IMR-90 (cell line): ENCODE results near the gene ELAVL1. TPM values are rescaled to one million over a fixed set of nuclear protein-coding genes. Genes with fewer than 3 reads are reported as not detected.

Source experiments
- ATAC-seq: fragments of 200-7000 bp; cut with Tn5 transposase; 2 replicates; pipeline ENCODE4 v1.9.1; 2020; ENCODE audit warnings: low read depth, mild to moderate bottlenecking, moderate library complexity
- BruUV-seq: library from RNA; stranded (reverse); fragments of 400-500 nt; replicated peaks from 2 replicates; lab custom pipeline; 2021; lab: Mats Ljungman, UMichigan
- CTCF ChIA-PET: fragments of 300-600 bp; formaldehyde crosslinking; extraction: SDS; loops from one replicate; lab custom pipeline; 2021; ENCODE audit warnings: antibody characterized with exemption; lab: Yijun Ruan, JAX
- POLR2A ChIA-PET: fragments of 300-600 bp; sonication (Branson Sonifier 250); formaldehyde crosslinking; loops from one replicate; lab custom pipeline; 2022; ENCODE audit warnings: antibody characterized with exemption; ENCODE audit not compliant: unreplicated experiment; lab: Charles Lee
- DNase-seq: peaks from one replicate; pipeline ENCODE4 v3.0.0; 2013
- H2AFZ ChIP-seq: replicated peaks from 2 replicates; pipeline ENCODE3; 2013; ENCODE audit warnings: low read length, mild to moderate bottlenecking; ENCODE audit not compliant: poor library complexity
- H2AK5ac ChIP-seq: 2 replicates; pipeline ENCODE4 v1.6.1; 2013; ENCODE audit warnings: low read depth, low read length, inconsistent platforms
- H2AK9ac ChIP-seq: replicated peaks from 2 replicates; pipeline ENCODE3; 2013; ENCODE audit warnings: mild to moderate bottlenecking, low read depth, low read length, moderate library complexity; ENCODE audit not compliant: poor library complexity
- H2BK120ac ChIP-seq: 2 replicates; pipeline ENCODE4 v1.6.1; 2013; ENCODE audit warnings: low read depth, low read length, inconsistent platforms
- H2BK15ac ChIP-seq: 3 replicates; pipeline ENCODE4 v1.6.1; 2013; ENCODE audit warnings: low read depth, low read length, inconsistent platforms
- H2BK20ac ChIP-seq: 2 replicates; pipeline ENCODE4 v1.6.1; 2013; ENCODE audit warnings: low read depth, mild to moderate bottlenecking, inconsistent platforms, low read length, moderate library complexity
- H2BK5ac ChIP-seq: 2 replicates; pipeline ENCODE4 v1.6.1; 2013; ENCODE audit warnings: mild to moderate bottlenecking, low read depth, low read length, inconsistent platforms; ENCODE audit not compliant: poor library complexity, severe bottlenecking
- H3K14ac ChIP-seq: replicated peaks from 2 replicates; pipeline ENCODE4 v1.6.1; 2013; ENCODE audit warnings: low read depth, low read length, inconsistent platforms
- H3K18ac ChIP-seq: 2 replicates; pipeline ENCODE4 v1.6.1; 2013; ENCODE audit warnings: low read depth, low read length, control low read depth
- H3K23ac ChIP-seq: 2 replicates; pipeline ENCODE4 v1.6.1; 2013; ENCODE audit warnings: low read depth, low read length, inconsistent platforms
- H3K27ac ChIP-seq: 2 replicates; pipeline ENCODE4 v1.5.1; 2013; ENCODE audit warnings: mild to moderate bottlenecking, control low read depth, low read length; ENCODE audit not compliant: insufficient read depth
- H3K27me3 ChIP-seq: 2 replicates; pipeline ENCODE4 v1.6.1; 2013; ENCODE audit warnings: low read length; ENCODE audit not compliant: control insufficient read depth, insufficient read depth
- H3K36me3 ChIP-seq: 2 replicates; pipeline ENCODE4 v1.6.1; 2013; ENCODE audit warnings: low read length, mixed read lengths; ENCODE audit not compliant: control insufficient read depth, insufficient read depth
- H3K4ac ChIP-seq: 2 replicates; pipeline ENCODE4 v1.6.1; 2013; ENCODE audit warnings: low read depth, low read length, inconsistent platforms
- H3K4me1 ChIP-seq: 2 replicates; pipeline ENCODE4 v1.6.1; 2013; ENCODE audit warnings: low read length, mixed read lengths; ENCODE audit not compliant: control insufficient read depth, insufficient read depth
- H3K4me2 ChIP-seq: 2 replicates; pipeline ENCODE4 v1.6.1; 2013; ENCODE audit warnings: low read depth, mild to moderate bottlenecking, control low read depth, low read length, moderate library complexity
- H3K4me3 ChIP-seq: 2 replicates; pipeline ENCODE4 v1.5.1; 2013; ENCODE audit warnings: low read depth, mild to moderate bottlenecking, control low read depth, low read length, moderate library complexity; ENCODE audit not compliant: insufficient read depth
- H3K56ac ChIP-seq: 2 replicates; pipeline ENCODE4 v1.6.1; 2013; ENCODE audit warnings: low read length, inconsistent platforms; ENCODE audit not compliant: insufficient read depth; ENCODE audit errors: extremely low read depth
- H3K79me1 ChIP-seq, 2 experiments: 2 replicates each; pipeline ENCODE4 v1.6.1; 2013; ENCODE audit warnings: low read length in 2 of 2, inconsistent platforms in 1 of 2, low read depth in 1 of 2
- H3K9ac ChIP-seq: 2 replicates; pipeline ENCODE4 v1.6.1; 2013; ENCODE audit warnings: low read depth, low read length, control low read depth
- H3K9me1 ChIP-seq: 2 replicates; pipeline ENCODE4 v1.6.1; 2013; ENCODE audit warnings: low read length, inconsistent platforms; ENCODE audit not compliant: insufficient read depth
- H3K9me3 ChIP-seq: 2 replicates; pipeline ENCODE4 v1.6.1; 2013; ENCODE audit warnings: low read length; ENCODE audit not compliant: control insufficient read depth, insufficient read depth
- H4K20me1 ChIP-seq: 2 replicates; pipeline ENCODE4 v1.6.1; 2013; ENCODE audit warnings: low read length, inconsistent platforms; ENCODE audit not compliant: insufficient read depth
- H4K5ac ChIP-seq: 2 replicates; pipeline ENCODE4 v1.6.1; 2013; ENCODE audit warnings: mild to moderate bottlenecking, low read depth, low read length, control low read depth
- H4K8ac ChIP-seq, 2 experiments: 2 replicates each; pipeline ENCODE4 v1.6.1; 2013; ENCODE audit warnings: low read depth in 2 of 2, low read length in 2 of 2, control low read depth in 1 of 2, inconsistent platforms in 1 of 2
- H4K91ac ChIP-seq: 2 replicates; pipeline ENCODE4 v1.6.1; 2013; ENCODE audit warnings: low read depth, low read length, inconsistent platforms; ENCODE audit not compliant: insufficient read depth
- BHLHE40 ChIP-seq: fragments of 150-350 bp; IDR thresholded peaks from 2 replicates; pipeline ENCODE4 v1.6.1; 2016; ENCODE audit warnings: mild to moderate bottlenecking, low read depth, low read length
- CEBPB ChIP-seq: IDR thresholded peaks from 2 replicates; pipeline ENCODE4 v1.6.1; 2012; ENCODE audit warnings: low read depth, low read length, improper control_type of control experiment
- CHD1 ChIP-seq: IDR thresholded peaks from 2 replicates; pipeline ENCODE4 v1.6.1; 2012; ENCODE audit warnings: low read depth, low read length, improper control_type of control experiment
- CTCF ChIP-seq: conservative IDR thresholded peaks from 2 replicates; pipeline ENCODE4 v1.5.1; 2012; ENCODE audit warnings: mild to moderate bottlenecking, low read depth, low read length, improper control_type of control experiment
- ELK1 ChIP-seq: fragments of 150-350 bp; IDR thresholded peaks from 2 replicates; pipeline ENCODE4 v1.6.1; 2016; ENCODE audit warnings: low read depth, mild to moderate bottlenecking, low read length, moderate library complexity, borderline replicate concordance
- FOS ChIP-seq: fragments of 150-350 bp; IDR thresholded peaks from 2 replicates; pipeline ENCODE4 v1.6.1; 2016; ENCODE audit warnings: low read depth, low read length
- MAFK ChIP-seq: IDR thresholded peaks from 2 replicates; pipeline ENCODE4 v1.6.1; 2012; ENCODE audit warnings: low read depth, low read length, improper control_type of control experiment
- MAZ ChIP-seq: IDR thresholded peaks from 2 replicates; pipeline ENCODE4 v1.6.1; 2012; ENCODE audit warnings: low read depth, mild to moderate bottlenecking, low read length, improper control_type of control experiment, moderate library complexity, borderline replicate concordance
- MXI1 ChIP-seq: IDR thresholded peaks from 2 replicates; pipeline ENCODE4 v1.6.1; 2012; ENCODE audit warnings: low read depth, mild to moderate bottlenecking, low read length, moderate library complexity, borderline replicate concordance
- NFE2L2 ChIP-seq: fragments of 150-350 bp; IDR thresholded peaks from 2 replicates; pipeline ENCODE4 v1.6.1; 2016; ENCODE audit warnings: low read depth, mild to moderate bottlenecking, low read length
- POLR2A ChIP-seq: IDR thresholded peaks from 2 replicates; pipeline ENCODE4 v1.6.1; 2012; ENCODE audit warnings: mild to moderate bottlenecking, low read depth, low read length
- RAD21 ChIP-seq: IDR thresholded peaks from 2 replicates; pipeline ENCODE4 v1.6.1; 2012; ENCODE audit warnings: low read length, improper control_type of control experiment
- RCOR1 ChIP-seq: IDR thresholded peaks from 2 replicates; pipeline ENCODE4 v1.6.1; 2012; ENCODE audit warnings: mild to moderate bottlenecking, low read length, improper control_type of control experiment; ENCODE audit not compliant: insufficient replicate concordance
- RFX5 ChIP-seq: IDR thresholded peaks from 2 replicates; pipeline ENCODE4 v1.8.0; 2012; ENCODE audit warnings: low read depth, mild to moderate bottlenecking, low read length, moderate library complexity
- SMC3 ChIP-seq: fragments of 150-350 bp; IDR thresholded peaks from 2 replicates; pipeline ENCODE4 v1.6.1; 2016; ENCODE audit warnings: low read depth, mild to moderate bottlenecking, antibody characterized with exemption, low read length, moderate library complexity
- USF2 ChIP-seq: fragments of 150-350 bp; IDR thresholded peaks from 2 replicates; pipeline ENCODE4 v1.6.1; 2017; ENCODE audit warnings: mild to moderate bottlenecking, antibody characterized with exemption, low read length, low read depth
- WGBS, 2 experiments: methylation state at CpG; one replicate each; pipeline versions ENCODE4 v1.1.5 to v1.1.7; 2013; ENCODE audit warnings: missing lambda C conversion rate in 2 of 2; ENCODE audit not compliant: insufficient read length in 1 of 2; ENCODE audit errors: extremely low coverage in 2 of 2; 5-methylcytosine and 5-hydroxymethylcytosine counted together
- dilution Hi-C: fragments of 300-500 bp; cut with HindIII; formaldehyde crosslinking; loops from one replicate; pipeline ENCODE4 v1.14.3; 2018; ENCODE audit warnings: low sequenced_read_pairs; ENCODE audit not compliant: unreplicated experiment
- in situ Hi-C: fragments of 300-500 bp; cut with MboI; formaldehyde crosslinking; loops from 3 replicates; pipeline ENCODE4 v1.14.3; 2019; ENCODE audit warnings: low sequenced_read_pairs, inconsistent platforms, mixed read lengths
- intact Hi-C: fragments of 100-400 bp; cut with micrococcal nuclease; formaldehyde crosslinking; loops from 2 replicates; pipeline ENCODE4 v1.10.0; 2022
- polyA plus RNA-seq, 3 experiments: library from polyadenylated mRNA; depleted of rRNA; stranded (reverse); fragments of >200 nt; gene quantifications; 2 replicates each; pipeline ENCODE4 v1.2.3, GENCODE V29; 2012; ENCODE audit warnings: low replicate concordance in 1 of 3
- total RNA-seq: library from RNA; depleted of rRNA; stranded (reverse); fragments of >200 nt; gene quantifications from 2 replicates; pipeline ENCODE4 v1.2.3, GENCODE V29; 2012

ELAVL1 gene
- total and polyA plus RNA-seq, 2 of the 4 experiments (the other 2 are of a cell fraction), result 55.6 to 59.0 TPM

- ChIA-PET POLR2A (no interaction called here), CTCF (no interaction called here)
- Histone ChIP-seq H2BK15ac (no peak overlapping the region), H2AK9ac (no peak overlapping the region), H2BK20ac (no peak overlapping the region), H4K91ac (no peak overlapping the region), H3K56ac (no peak overlapping the region), H3K4ac (no peak overlapping the region), H3K18ac (no peak overlapping the region), H3K79me1 (peaks cover 33 to 66% of the 10 kb centered on the region in 2 experiments), H2AFZ (no peak overlapping the region), H3K14ac (no peak overlapping the region), H3K4me1 (no peaks in the 10 kb centered on the region), H3K9me3 (no peaks in the 10 kb centered on the region), H3K9ac (no peak overlapping the region), H2BK5ac (no peak overlapping the region), H3K23ac (no peak overlapping the region), H3K9me1 (peaks cover 7% of the 10 kb centered on the region; the same call in 1 of the 2 replicates), H4K5ac (no peak overlapping the region), H4K20me1 (peaks cover 89% of the 10 kb centered on the region), H3K4me3 (no peak overlapping the region), H3K4me2 (no peak overlapping the region), H3K36me3 (peaks cover 70% of the 10 kb centered on the region), H2AK5ac (no peak overlapping the region), H3K27me3 (no peaks in the 10 kb centered on the region), H2BK120ac (no peak overlapping the region), H3K27ac (no peak overlapping the region), H4K8ac (no peak overlapping the region)
- DNase-seq, result no peak
- intact Hi-C loops (no loop called here), in situ Hi-C loops (no loop called here), dilution Hi-C loops (no loop called here)
- BruUV-seq, result no TSS peak
- no peak for ATAC-seq
- 92% methylated on average over 10 of the region's 13 CpGs; no CpG with 5 or more reads in 1 of the 2 experiments for WGBS, 2 experiments
- TF ChIP-seq RFX5, result no peak
- no peak for TF ChIP-seq CHD1
- no peak for TF ChIP-seq RAD21
- TF ChIP-seq MAZ, result no peak
- TF ChIP-seq BHLHE40, result no peak
- TF ChIP-seq NFE2L2, result no peak
- no peak for TF ChIP-seq MXI1
- TF ChIP-seq SMC3, result no peak
- no peak for TF ChIP-seq MAFK
- no peak for TF ChIP-seq RCOR1
- no peak for TF ChIP-seq POLR2A
- no peak for TF ChIP-seq CEBPB
- TF ChIP-seq USF2, result no peak
- no peak for TF ChIP-seq ELK1
- no peak for TF ChIP-seq CTCF
- no peak for TF ChIP-seq FOS
Measured at GRCh38 chr19:7980168-7980567, 25.3 kb downstream of the ELAVL1 start.
